IMR-90 (cell line): Measurements from ENCODE around the gene MAGI2.

Source experiments
- MXI1 ChIP-seq: IDR thresholded peaks from 2 replicates; pipeline ENCODE4 v1.6.1; 2012; ENCODE audit warnings: low read depth, mild to moderate bottlenecking, low read length, moderate library complexity, borderline replicate concordance
- POLR2A ChIP-seq: IDR thresholded peaks from 2 replicates; pipeline ENCODE4 v1.6.1; 2012; ENCODE audit warnings: mild to moderate bottlenecking, low read depth, low read length
- RAD21 ChIP-seq: IDR thresholded peaks from 2 replicates; pipeline ENCODE4 v1.6.1; 2012; ENCODE audit warnings: low read length, improper control_type of control experiment
- TF ChIP-seq, protein P1 (sequence below): conservative IDR thresholded peaks from 2 replicates; pipeline ENCODE4 v1.5.1; 2012; ENCODE audit warnings: mild to moderate bottlenecking, low read depth, low read length, improper control_type of control experiment

DNA sequence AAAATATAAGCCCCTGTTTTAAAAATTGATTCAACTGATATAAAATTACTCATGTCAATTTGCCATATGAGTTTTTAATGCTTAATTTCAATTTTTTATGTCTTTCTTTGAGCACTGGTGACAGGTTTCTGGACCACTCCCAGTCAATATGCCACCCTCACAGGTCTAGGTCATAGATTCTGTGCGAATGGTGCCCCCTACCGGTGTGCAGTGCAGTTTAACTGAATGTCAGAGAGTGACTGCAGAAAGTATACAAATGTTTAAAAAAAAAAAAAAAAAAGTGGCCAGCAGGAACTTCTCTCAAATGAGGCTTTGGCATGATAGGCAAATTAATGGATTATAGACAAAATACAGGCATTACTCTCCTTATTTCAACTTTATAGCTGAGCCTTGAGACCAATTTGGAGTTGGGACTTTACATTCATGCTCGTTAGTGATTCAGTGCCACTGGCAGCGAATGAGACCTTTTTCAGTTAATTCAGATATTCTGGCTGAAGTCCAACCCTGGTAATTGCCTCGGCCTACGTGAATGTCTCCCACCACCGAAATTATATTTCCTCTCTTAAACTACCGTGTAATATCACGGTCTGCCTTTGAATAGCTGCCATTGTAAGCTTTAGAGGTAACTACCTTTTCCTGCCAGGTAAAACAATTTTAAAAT lies 1227.3 kb downstream of the MAGI2 start:
- no peak for TF ChIP-seq POLR2A
- TF ChIP-seq, protein P1, sequence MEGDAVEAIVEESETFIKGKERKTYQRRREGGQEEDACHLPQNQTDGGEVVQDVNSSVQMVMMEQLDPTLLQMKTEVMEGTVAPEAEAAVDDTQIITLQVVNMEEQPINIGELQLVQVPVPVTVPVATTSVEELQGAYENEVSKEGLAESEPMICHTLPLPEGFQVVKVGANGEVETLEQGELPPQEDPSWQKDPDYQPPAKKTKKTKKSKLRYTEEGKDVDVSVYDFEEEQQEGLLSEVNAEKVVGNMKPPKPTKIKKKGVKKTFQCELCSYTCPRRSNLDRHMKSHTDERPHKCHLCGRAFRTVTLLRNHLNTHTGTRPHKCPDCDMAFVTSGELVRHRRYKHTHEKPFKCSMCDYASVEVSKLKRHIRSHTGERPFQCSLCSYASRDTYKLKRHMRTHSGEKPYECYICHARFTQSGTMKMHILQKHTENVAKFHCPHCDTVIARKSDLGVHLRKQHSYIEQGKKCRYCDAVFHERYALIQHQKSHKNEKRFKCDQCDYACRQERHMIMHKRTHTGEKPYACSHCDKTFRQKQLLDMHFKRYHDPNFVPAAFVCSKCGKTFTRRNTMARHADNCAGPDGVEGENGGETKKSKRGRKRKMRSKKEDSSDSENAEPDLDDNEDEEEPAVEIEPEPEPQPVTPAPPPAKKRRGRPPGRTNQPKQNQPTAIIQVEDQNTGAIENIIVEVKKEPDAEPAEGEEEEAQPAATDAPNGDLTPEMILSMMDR: peak; percentile 52
- no peak for TF ChIP-seq MXI1
- TF ChIP-seq RAD21: peak; percentile 47
